SK-N-SH (cell line): ENCODE data around the gene SOCS3. TPM values are rescaled to one million over a fixed set of nuclear protein-coding genes. Genes with fewer than 3 reads are reported as not detected.
A peak's percentile ranks its signal among the peaks of the same experiment; 100 is the strongest.

Experiments
- CTCF ChIA-PET: fragments of 300-600, 350-600 bp; formaldehyde crosslinking; extraction: SDS; loops from one replicate; lab custom pipeline; 2021; lab: Yijun Ruan, JAX
- POLR2A ChIA-PET: fragments of 350-600 bp; sonication (Branson Sonifier 250); formaldehyde crosslinking; extraction: SDS; loops from one replicate; lab custom pipeline; 2020; ENCODE audit warnings: antibody characterized with exemption, inconsistent platforms; lab: Yijun Ruan, JAX
- DNase-seq: peaks from one replicate; pipeline ENCODE4 v3.0.0; 2012
- H2AFZ ChIP-seq: fragments of 200-600 bp; sonication (generic); 2 replicates; pipeline ENCODE4 v1.8.1; 2016; ENCODE audit warnings: antibody characterized with exemption, mild to moderate bottlenecking, low read depth
- H3F3A ChIP-seq: fragments of 200-600 bp; sonication (generic); replicated peaks from 2 replicates; pipeline ENCODE3; 2016; ENCODE audit warnings: antibody characterized with exemption, mild to moderate bottlenecking; ENCODE audit not compliant: insufficient read depth
- H3K27ac ChIP-seq, 2 experiments: fragments of 200-500 bp in 1 of 2; fragments of 200-600 bp in 1 of 2; sonication (Bioruptor generic) in 1 of 2; sonication (generic), shearing (Covaris generic) in 1 of 2; 2 replicates each; pipeline versions ENCODE4 v1.5.1 to v1.6.1; 2014 to 2016; ENCODE audit warnings: low read depth in 2 of 2, inconsistent platforms in 1 of 2, low read length in 1 of 2, mild to moderate bottlenecking in 1 of 2, mixed read lengths in 1 of 2
- H3K27me3 ChIP-seq: fragments of 200-600 bp; sonication (generic), shearing (Covaris generic); 2 replicates; pipeline ENCODE4 v1.6.1; 2016; ENCODE audit warnings: mixed run types; ENCODE audit not compliant: insufficient read depth
- H3K36me3 ChIP-seq, 2 experiments: fragments of 200-500 bp in 1 of 2; fragments of 200-600 bp in 1 of 2; sonication (Bioruptor generic) in 1 of 2; sonication (generic) in 1 of 2; replicated peaks in 1 of 2; 2 replicates each; pipeline versions ENCODE3 to v1.5.1; 2014 to 2016; ENCODE audit warnings: low read length in 1 of 2, mild to moderate bottlenecking in 1 of 2; ENCODE audit not compliant: insufficient read depth in 2 of 2, control insufficient read depth in 1 of 2
- H3K4me1 ChIP-seq, 2 experiments: fragments of 200-500 bp in 1 of 2; fragments of 200-600 bp in 1 of 2; sonication (Bioruptor generic) in 1 of 2; sonication (generic), shearing (Covaris generic) in 1 of 2; 2 replicates each; pipeline versions ENCODE4 v1.5.1 to v1.6.1; 2014 to 2016; ENCODE audit warnings: low read depth in 1 of 2, low read length in 1 of 2, mixed run types in 1 of 2; ENCODE audit not compliant: insufficient read depth in 2 of 2, control insufficient read depth in 1 of 2
- H3K4me2 ChIP-seq: fragments of 200-600 bp; sonication (generic), shearing (Covaris generic); 2 replicates; pipeline ENCODE4 v1.6.1; 2017; ENCODE audit warnings: mixed run types
- H3K4me3 ChIP-seq, 2 experiments: fragments of 200-500 bp in 1 of 2; fragments of 200-600 bp in 1 of 2; sonication (Bioruptor generic) in 1 of 2; sonication (generic), shearing (Covaris generic) in 1 of 2; 2 replicates each; pipeline versions ENCODE4 v1.5.1 to v1.8.1; 2014 to 2016; ENCODE audit warnings: low read depth in 2 of 2, inconsistent platforms in 1 of 2, low read length in 1 of 2, mild to moderate bottlenecking in 1 of 2, mixed read lengths in 1 of 2, moderate library complexity in 1 of 2
- H3K79me2 ChIP-seq: fragments of 200-600 bp; sonication (generic); 2 replicates; pipeline ENCODE4 v1.8.1; 2017; ENCODE audit warnings: mild to moderate bottlenecking; ENCODE audit not compliant: insufficient read depth
- H3K9ac ChIP-seq: fragments of 200-600 bp; sonication (generic); 2 replicates; pipeline ENCODE4 v1.6.1; 2017; ENCODE audit warnings: mixed run types
- H3K9me2 ChIP-seq: fragments of 200-600 bp; sonication (generic); 2 replicates; pipeline ENCODE4 v1.6.1; 2017; ENCODE audit warnings: mixed run types
- H3K9me3 ChIP-seq: fragments of 200-600 bp; sonication (generic); 2 replicates; pipeline ENCODE4 v1.6.1; 2017; ENCODE audit warnings: mixed run types, mild to moderate bottlenecking, moderate library complexity
- H4K20me1 ChIP-seq: fragments of 200-600 bp; sonication (generic); 2 replicates; pipeline ENCODE4 v1.6.1; 2017; ENCODE audit warnings: mild to moderate bottlenecking, mixed run types; ENCODE audit not compliant: insufficient read depth
- ELF1 ChIP-seq: IDR thresholded peaks from 2 replicates; pipeline ENCODE4 v1.4.0; 2012
- FOXM1 ChIP-seq: IDR thresholded peaks from 2 replicates; pipeline ENCODE4 v1.4.0; 2012; ENCODE audit warnings: low read depth, mild to moderate bottlenecking
- GABPA ChIP-seq: IDR thresholded peaks from 2 replicates; pipeline ENCODE4 v1.4.0; 2012; ENCODE audit warnings: low read depth, mild to moderate bottlenecking
- GATA2 ChIP-seq: sonication (generic); formaldehyde crosslinking; IDR thresholded peaks from 2 replicates; pipeline ENCODE4 v1.5.0; 2020; ENCODE audit warnings: mild to moderate bottlenecking, missing genetic modification reagents
- MEF2A ChIP-seq: IDR thresholded peaks from 2 replicates; pipeline ENCODE4 v1.4.0; 2012; ENCODE audit warnings: low read depth, borderline replicate concordance
- MXI1 ChIP-seq: IDR thresholded peaks from 2 replicates; pipeline ENCODE4 v1.6.1; 2012; ENCODE audit warnings: mild to moderate bottlenecking, low read depth, low read length, improper control_type of control experiment
- NFIC ChIP-seq: IDR thresholded peaks from 2 replicates; pipeline ENCODE4 v1.4.0; 2012; ENCODE audit warnings: borderline replicate concordance
- RAD21 ChIP-seq: IDR thresholded peaks from 2 replicates; pipeline ENCODE4 v1.6.1; 2012; ENCODE audit warnings: mild to moderate bottlenecking, low read length
- RCOR1 ChIP-seq: fragments of 150-350 bp; IDR thresholded peaks from 2 replicates; pipeline ENCODE4 v1.6.1; 2017; ENCODE audit warnings: antibody characterized with exemption, low read length
- WGBS: methylation state at CpG from one replicate; pipeline ENCODE4 v1.1.6; 2017; ENCODE audit warnings: low lambda C conversion rate; 5-methylcytosine and 5-hydroxymethylcytosine counted together
- polyA plus RNA-seq, 3 experiments: library from polyadenylated mRNA; depleted of rRNA; stranded (reverse); fragments of >200 nt; gene quantifications; 2 replicates each; pipeline ENCODE4 v1.2.3, GENCODE V29; 2012
- TF ChIP-seq, protein P1 (sequence below): fragments of 150-350 bp; IDR thresholded peaks from 2 replicates; pipeline ENCODE4 v1.6.1; 2016; ENCODE audit warnings: mild to moderate bottlenecking, low read depth, low read length
- TF ChIP-seq, protein P2 (sequence below): fragments of 200-600 bp; sonication (generic); IDR thresholded peaks from 2 replicates; pipeline ENCODE4 v1.6.1; 2017; ENCODE audit warnings: antibody characterized with exemption, mild to moderate bottlenecking, moderate library complexity
- TF ChIP-seq, protein P3 (sequence below): IDR thresholded peaks from 2 replicates; pipeline ENCODE4 v1.4.0; 2012; ENCODE audit warnings: low read depth
- TF ChIP-seq, protein P4 (sequence below): IDR thresholded peaks from 2 replicates; pipeline ENCODE4; 2012

SOCS3 gene
- polyA plus RNA-seq, 1 of the 3 experiments (the other 2 are of a cell fraction) = 24.9 TPM

DNA sequence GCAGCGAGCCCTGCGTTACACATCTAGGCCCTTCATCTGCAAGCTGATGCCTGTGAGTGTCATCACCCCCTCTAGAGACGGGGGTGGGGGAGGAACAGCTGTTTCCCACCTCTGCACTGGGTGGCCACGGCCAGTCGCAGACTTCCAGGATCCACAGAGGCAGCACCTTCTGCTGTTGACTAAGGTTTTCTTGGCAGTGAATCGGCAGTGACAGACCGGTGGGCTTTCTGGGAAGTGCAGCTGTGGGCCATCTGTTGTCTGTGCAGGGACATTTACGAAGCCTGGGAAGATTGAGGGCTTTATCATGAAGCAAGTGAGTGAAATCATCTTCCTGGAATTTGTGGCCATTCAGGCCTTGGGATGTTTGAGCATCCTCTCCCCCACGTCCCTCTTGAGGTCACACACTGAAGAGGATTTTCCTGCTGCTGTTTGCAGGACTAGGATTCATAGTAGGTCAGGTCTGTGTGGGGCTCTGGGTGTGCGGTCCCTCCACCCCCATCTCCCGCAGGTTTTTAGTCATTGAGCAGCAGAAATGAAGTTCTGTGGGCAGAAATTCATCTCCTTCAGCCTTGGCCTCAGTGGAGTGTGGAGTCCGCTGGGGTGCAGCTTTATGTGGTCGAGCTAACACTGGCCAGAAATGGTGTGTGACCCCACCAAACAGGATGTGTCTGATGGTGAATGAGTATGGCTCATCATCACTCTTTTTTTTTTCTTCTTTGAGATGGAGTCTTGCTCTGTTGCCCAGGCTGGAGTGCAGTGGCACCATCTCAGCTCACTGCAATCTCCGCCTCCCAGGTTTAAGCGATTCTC, 30.6 kb upstream of the SOCS3 start (continued):
- TF ChIP-seq FOXM1 (no peak), RAD21 (no peak), ELF1 (no peak), MEF2A (no peak), NFIC (peak; percentile 85), RCOR1 (no peak)
- TF ChIP-seq, protein P1, sequence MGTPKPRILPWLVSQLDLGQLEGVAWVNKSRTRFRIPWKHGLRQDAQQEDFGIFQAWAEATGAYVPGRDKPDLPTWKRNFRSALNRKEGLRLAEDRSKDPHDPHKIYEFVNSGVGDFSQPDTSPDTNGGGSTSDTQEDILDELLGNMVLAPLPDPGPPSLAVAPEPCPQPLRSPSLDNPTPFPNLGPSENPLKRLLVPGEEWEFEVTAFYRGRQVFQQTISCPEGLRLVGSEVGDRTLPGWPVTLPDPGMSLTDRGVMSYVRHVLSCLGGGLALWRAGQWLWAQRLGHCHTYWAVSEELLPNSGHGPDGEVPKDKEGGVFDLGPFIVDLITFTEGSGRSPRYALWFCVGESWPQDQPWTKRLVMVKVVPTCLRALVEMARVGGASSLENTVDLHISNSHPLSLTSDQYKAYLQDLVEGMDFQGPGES = no peak
- TF ChIP-seq, protein P2, sequence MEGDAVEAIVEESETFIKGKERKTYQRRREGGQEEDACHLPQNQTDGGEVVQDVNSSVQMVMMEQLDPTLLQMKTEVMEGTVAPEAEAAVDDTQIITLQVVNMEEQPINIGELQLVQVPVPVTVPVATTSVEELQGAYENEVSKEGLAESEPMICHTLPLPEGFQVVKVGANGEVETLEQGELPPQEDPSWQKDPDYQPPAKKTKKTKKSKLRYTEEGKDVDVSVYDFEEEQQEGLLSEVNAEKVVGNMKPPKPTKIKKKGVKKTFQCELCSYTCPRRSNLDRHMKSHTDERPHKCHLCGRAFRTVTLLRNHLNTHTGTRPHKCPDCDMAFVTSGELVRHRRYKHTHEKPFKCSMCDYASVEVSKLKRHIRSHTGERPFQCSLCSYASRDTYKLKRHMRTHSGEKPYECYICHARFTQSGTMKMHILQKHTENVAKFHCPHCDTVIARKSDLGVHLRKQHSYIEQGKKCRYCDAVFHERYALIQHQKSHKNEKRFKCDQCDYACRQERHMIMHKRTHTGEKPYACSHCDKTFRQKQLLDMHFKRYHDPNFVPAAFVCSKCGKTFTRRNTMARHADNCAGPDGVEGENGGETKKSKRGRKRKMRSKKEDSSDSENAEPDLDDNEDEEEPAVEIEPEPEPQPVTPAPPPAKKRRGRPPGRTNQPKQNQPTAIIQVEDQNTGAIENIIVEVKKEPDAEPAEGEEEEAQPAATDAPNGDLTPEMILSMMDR = peak; percentile 41
- TF ChIP-seq, protein P3, sequence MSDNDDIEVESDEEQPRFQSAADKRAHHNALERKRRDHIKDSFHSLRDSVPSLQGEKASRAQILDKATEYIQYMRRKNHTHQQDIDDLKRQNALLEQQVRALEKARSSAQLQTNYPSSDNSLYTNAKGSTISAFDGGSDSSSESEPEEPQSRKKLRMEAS = peak; percentile 83

DNA sequence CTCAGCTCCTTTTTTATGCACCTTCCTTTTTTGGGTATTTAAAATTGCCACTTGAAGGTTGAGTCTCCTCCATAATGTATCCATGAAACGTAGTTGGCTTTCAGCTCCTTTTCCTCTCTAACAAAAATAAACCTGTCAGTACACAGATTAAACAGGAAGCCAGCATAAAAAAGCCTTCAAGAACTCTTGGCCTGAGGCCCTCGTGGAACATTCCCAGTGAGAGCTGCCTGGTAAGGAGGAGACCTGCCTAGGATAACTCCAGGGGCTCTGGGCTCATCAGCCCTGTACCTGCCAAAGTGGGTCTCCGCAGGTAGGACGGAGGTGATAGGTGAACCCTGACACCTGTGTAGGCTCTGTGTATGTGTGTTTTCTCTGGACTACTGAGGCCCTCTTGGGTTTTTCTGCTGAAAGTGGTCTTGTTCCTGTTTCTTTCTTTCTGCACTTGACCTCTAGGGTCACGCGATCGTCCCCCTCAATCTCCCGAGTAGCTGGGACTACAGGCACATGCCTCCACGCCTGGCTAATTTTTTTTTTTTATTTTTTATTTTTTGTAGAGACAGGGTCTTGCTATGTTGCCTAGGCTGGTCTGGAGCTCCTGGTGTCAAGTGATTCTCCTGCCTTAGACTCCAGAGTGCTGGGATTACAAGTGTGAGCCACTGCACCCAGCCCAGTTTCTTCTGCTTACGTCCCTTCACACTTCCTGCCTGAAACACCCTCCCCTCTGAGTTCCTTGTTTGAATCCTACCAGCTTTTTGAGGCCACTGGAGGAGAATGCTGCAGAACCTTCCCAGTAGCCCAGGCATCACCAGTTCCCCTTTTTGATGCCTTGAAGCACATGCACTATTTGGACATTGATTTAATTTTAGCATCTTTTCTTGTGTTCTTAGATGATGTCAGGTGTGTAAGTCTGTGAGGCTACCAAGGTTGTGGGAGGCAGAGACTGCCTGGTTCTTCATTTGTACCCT, 28.4 kb upstream of the SOCS3 start:
- ChIA-PET CTCF (interaction anchor here (0.6 to 1.7 kb wide), 6 partner anchors 16 to 320 kb away, joined by 3 to 4 read pairs (median 4); no protein-coding TSS in a partner anchor), POLR2A (no interaction called here)
- H3K27me3 ChIP-seq = no peaks in the 10 kb centered on the region
- H3K27ac ChIP-seq = no peak overlapping the region
- peaks cover 100% of the 10 kb centered on the region for H3K79me2 ChIP-seq
- peaks cover 10 to 44% of the 10 kb centered on the region in 2 experiments; a peak in 3 of 4 replicates for H3K4me1 ChIP-seq
- H3K9me3 ChIP-seq = no peaks in the 10 kb centered on the region
- peaks cover 97% of the 10 kb centered on the region for H4K20me1 ChIP-seq
- WGBS = 90% methylated on average over 10 of the region's 10 CpGs
- no peak overlapping the region for H3K9ac ChIP-seq
- H2AFZ ChIP-seq = no peak overlapping the region
- no peaks in the 10 kb centered on the region for H3K36me3 ChIP-seq
- no peak overlapping the region for H3K4me2 ChIP-seq
- peaks cover 46% of the 10 kb centered on the region for H3F3A ChIP-seq
- DNase-seq = no peak
- no peak for TF ChIP-seq GABPA
- TF ChIP-seq, protein P4, sequence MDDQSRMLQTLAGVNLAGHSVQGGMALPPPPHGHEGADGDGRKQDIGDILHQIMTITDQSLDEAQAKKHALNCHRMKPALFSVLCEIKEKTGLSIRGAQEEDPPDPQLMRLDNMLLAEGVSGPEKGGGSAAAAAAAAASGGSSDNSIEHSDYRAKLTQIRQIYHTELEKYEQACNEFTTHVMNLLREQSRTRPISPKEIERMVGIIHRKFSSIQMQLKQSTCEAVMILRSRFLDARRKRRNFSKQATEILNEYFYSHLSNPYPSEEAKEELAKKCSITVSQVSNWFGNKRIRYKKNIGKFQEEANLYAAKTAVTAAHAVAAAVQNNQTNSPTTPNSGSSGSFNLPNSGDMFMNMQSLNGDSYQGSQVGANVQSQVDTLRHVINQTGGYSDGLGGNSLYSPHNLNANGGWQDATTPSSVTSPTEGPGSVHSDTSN = no peak
- no peak for TF ChIP-seq GATA2 (CRISPR knock-in tag)
- no peak for TF ChIP-seq MXI1
- TF ChIP-seq RCOR1 = no peak
- no peak for TF ChIP-seq MEF2A
- H3K4me3 ChIP-seq = no peak overlapping the region
- no peaks in the 10 kb centered on the region for H3K9me2 ChIP-seq
